ENCODE results near the gene COX7B2.

COX7B2 gene

DNA sequence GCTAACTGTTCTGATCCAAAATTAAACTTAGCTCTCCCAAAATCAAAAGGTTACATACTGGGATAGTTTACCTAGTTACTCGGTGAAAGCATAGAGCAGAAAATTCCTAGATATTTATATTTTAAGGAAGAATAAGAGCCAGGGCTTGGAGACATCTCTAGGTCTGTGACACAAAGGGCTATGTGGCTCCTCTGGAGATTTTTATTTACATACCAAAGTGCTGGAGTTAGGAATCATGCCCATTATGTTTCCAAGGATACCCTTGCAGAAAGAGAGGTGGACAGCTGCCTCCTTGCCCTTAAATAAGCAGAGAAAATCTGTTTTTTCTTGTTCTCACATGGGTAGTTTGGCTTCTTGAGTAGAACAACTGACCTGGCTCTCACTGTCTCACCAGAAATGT, 9.0 kb downstream of the COX7B2 start:
- Histone ChIP-seq H3K36me3 (replicated peaks; ENCODE audit: insufficient read depth, low read length) (no peaks in the 10 kb centered on the region), H3K79me2 (ENCODE audit: low read length) (no peaks in the 10 kb centered on the region), H3K9ac (ENCODE audit: low read length) (no peak overlapping the region), H3K4me3 (ENCODE audit: low read length) (no peak overlapping the region), H2AFZ (ENCODE audit: low read length) (no peak overlapping the region), H3F3A (ENCODE audit: insufficient read depth, low read length) (no peaks in the 10 kb centered on the region), H3K9me2 (replicated peaks; ENCODE audit: insufficient read depth, low read length) (no peaks in the 10 kb centered on the region), H3K4me1 (ENCODE audit: low read length) (no peaks in the 10 kb centered on the region), H3K9me3 (replicated peaks; ENCODE audit: insufficient read depth, low read length) (no peaks in the 10 kb centered on the region), H3K4me2 (ENCODE audit: low read depth, low read length) (no peak overlapping the region), H3K27ac (ENCODE audit: low read length) (no peak overlapping the region), H4K20me1 (ENCODE audit: insufficient read depth, low read length) (no peaks in the 10 kb centered on the region), H3K27me3 (replicated peaks; ENCODE audit: insufficient read depth, low read length) (no peaks in the 10 kb centered on the region)
- no peak for DNase-seq
- no peak for TF ChIP-seq EZH2phosphoT487 (IDR thresholded peaks at IDR 0.05; ENCODE audit: low read length)

GRCh38 chr4:46894826-46895225, 14.2 kb downstream of the COX7B2 start:
- Histone ChIP-seq H3K4me1 (ENCODE audit: low read length) (no peaks in the 10 kb centered on the region), H2AFZ (ENCODE audit: low read length) (no peak overlapping the region), H3K9me2 (replicated peaks; ENCODE audit: insufficient read depth, low read length) (no peaks in the 10 kb centered on the region), H4K20me1 (ENCODE audit: insufficient read depth, low read length) (no peaks in the 10 kb centered on the region), H3K9me3 (replicated peaks; ENCODE audit: insufficient read depth, low read length) (no peaks in the 10 kb centered on the region), H3K27ac (ENCODE audit: low read length) (no peak overlapping the region), H3K4me2 (ENCODE audit: low read depth, low read length) (no peak overlapping the region), H3F3A (ENCODE audit: insufficient read depth, low read length) (no peaks in the 10 kb centered on the region), H3K9ac (ENCODE audit: low read length) (no peak overlapping the region), H3K4me3 (ENCODE audit: low read length) (no peak overlapping the region), H3K27me3 (replicated peaks; ENCODE audit: insufficient read depth, low read length) (no peaks in the 10 kb centered on the region), H3K36me3 (replicated peaks; ENCODE audit: insufficient read depth, low read length) (no peaks in the 10 kb centered on the region), H3K79me2 (ENCODE audit: low read length) (no peaks in the 10 kb centered on the region)
- DNase-seq, result no peak
- no peak for TF ChIP-seq EZH2phosphoT487 (IDR thresholded peaks at IDR 0.05; ENCODE audit: low read length)
- no peak for TF ChIP-seq EZH2 (optimal IDR thresholded peaks at IDR 0.05; ENCODE audit: low read depth, low read length)
- TF ChIP-seq CTCF (IDR thresholded peaks at IDR 0.05; ENCODE audit: low read length), result no peak

GRCh38 chr4:46890056-46890455, 19.0 kb downstream of the COX7B2 start:
- Histone ChIP-seq H3K4me2 (ENCODE audit: low read depth, low read length) (no peak overlapping the region), H3K36me3 (replicated peaks; ENCODE audit: insufficient read depth, low read length) (no peaks in the 10 kb centered on the region), H3K27me3 (replicated peaks; ENCODE audit: insufficient read depth, low read length) (no peaks in the 10 kb centered on the region), H4K20me1 (ENCODE audit: insufficient read depth, low read length) (no peaks in the 10 kb centered on the region), H3K4me1 (ENCODE audit: low read length) (no peaks in the 10 kb centered on the region), H3K4me3 (ENCODE audit: low read length) (no peak overlapping the region), H3F3A (ENCODE audit: insufficient read depth, low read length) (no peaks in the 10 kb centered on the region), H2AFZ (ENCODE audit: low read length) (no peak overlapping the region), H3K9ac (ENCODE audit: low read length) (no peak overlapping the region), H3K9me3 (replicated peaks; ENCODE audit: insufficient read depth, low read length) (no peaks in the 10 kb centered on the region), H3K27ac (ENCODE audit: low read length) (no peak overlapping the region), H3K79me2 (ENCODE audit: low read length) (no peaks in the 10 kb centered on the region), H3K9me2 (replicated peaks; ENCODE audit: insufficient read depth, low read length) (no peaks in the 10 kb centered on the region)
- DNase-seq, result no peak
- TF ChIP-seq EZH2 (optimal IDR thresholded peaks at IDR 0.05; ENCODE audit: low read depth, low read length) (no peak), CTCF (IDR thresholded peaks at IDR 0.05; ENCODE audit: low read length) (no peak), EZH2phosphoT487 (IDR thresholded peaks at IDR 0.05; ENCODE audit: low read length) (no peak)

DNA sequence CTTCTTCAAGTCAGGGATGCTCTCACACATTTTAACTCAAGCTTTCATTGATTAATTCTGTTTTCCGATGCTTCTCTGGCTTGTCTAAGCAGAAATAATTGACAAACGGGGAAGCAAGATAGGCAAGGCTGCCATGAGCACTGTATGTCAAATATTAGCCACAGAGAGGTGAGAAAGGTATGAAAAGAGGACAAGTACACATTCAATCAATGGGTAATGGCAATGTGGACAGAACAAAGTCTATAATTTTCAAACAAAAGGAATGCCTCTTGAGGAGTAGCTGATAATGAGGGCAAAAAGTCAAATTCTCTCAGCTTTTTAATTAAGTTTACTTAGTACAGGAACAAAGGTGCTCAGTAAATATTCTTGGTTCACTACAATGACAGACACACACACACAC, 19.6 kb downstream of the COX7B2 start:
- no peak overlapping the region for H3K27ac ChIP-seq (ENCODE audit: low read length)
- no peak for DNase-seq
- no peaks in the 10 kb centered on the region for H3K9me2 ChIP-seq (replicated peaks; ENCODE audit: insufficient read depth, low read length)
- H2AFZ ChIP-seq (ENCODE audit: low read length), result no peak overlapping the region
- TF ChIP-seq EZH2 (optimal IDR thresholded peaks at IDR 0.05; ENCODE audit: low read depth, low read length) (no peak), CTCF (IDR thresholded peaks at IDR 0.05; ENCODE audit: low read length) (no peak), EZH2phosphoT487 (IDR thresholded peaks at IDR 0.05; ENCODE audit: low read length) (no peak)
- H4K20me1 ChIP-seq (ENCODE audit: insufficient read depth, low read length), result no peaks in the 10 kb centered on the region
- no peaks in the 10 kb centered on the region for H3K4me1 ChIP-seq (ENCODE audit: low read length)
- no peaks in the 10 kb centered on the region for H3F3A ChIP-seq (ENCODE audit: insufficient read depth, low read length)
- H3K36me3 ChIP-seq (replicated peaks; ENCODE audit: insufficient read depth, low read length), result no peaks in the 10 kb centered on the region
- H3K27me3 ChIP-seq (replicated peaks; ENCODE audit: insufficient read depth, low read length), result no peaks in the 10 kb centered on the region
- H3K9ac ChIP-seq (ENCODE audit: low read length), result no peak overlapping the region
- H3K9me3 ChIP-seq (replicated peaks; ENCODE audit: insufficient read depth, low read length), result no peaks in the 10 kb centered on the region
- no peak overlapping the region for H3K4me2 ChIP-seq (ENCODE audit: low read depth, low read length)
- H3K79me2 ChIP-seq (ENCODE audit: low read length), result no peaks in the 10 kb centered on the region
- H3K4me3 ChIP-seq (ENCODE audit: low read length), result no peak overlapping the region

Measured in MM.1S (cell line).